IMR-90 (cell line): Measurements from ENCODE around the gene GPC5. TPM values are rescaled to one million over a fixed set of nuclear protein-coding genes. Genes with fewer than 3 reads are reported as not detected.

Experiments used
- ATAC-seq: fragments of 200-7000 bp; cut with Tn5 transposase; 2 replicates; pipeline ENCODE4 v1.9.1; 2020; ENCODE audit warnings: low read depth, mild to moderate bottlenecking, moderate library complexity
- BruUV-seq: library from RNA; stranded (reverse); fragments of 400-500 nt; replicated peaks from 2 replicates; lab custom pipeline; 2021; lab: Mats Ljungman, UMichigan
- CTCF ChIA-PET: fragments of 300-600 bp; formaldehyde crosslinking; extraction: SDS; loops from one replicate; lab custom pipeline; 2021; ENCODE audit warnings: antibody characterized with exemption; lab: Yijun Ruan, JAX
- POLR2A ChIA-PET: fragments of 300-600 bp; sonication (Branson Sonifier 250); formaldehyde crosslinking; loops from one replicate; lab custom pipeline; 2022; ENCODE audit warnings: antibody characterized with exemption; ENCODE audit not compliant: unreplicated experiment; lab: Charles Lee
- DNase-seq: peaks from one replicate; pipeline ENCODE4 v3.0.0; 2013
- H2AFZ ChIP-seq: replicated peaks from 2 replicates; pipeline ENCODE3; 2013; ENCODE audit warnings: low read length, mild to moderate bottlenecking; ENCODE audit not compliant: poor library complexity
- H2AK5ac ChIP-seq: 2 replicates; pipeline ENCODE4 v1.6.1; 2013; ENCODE audit warnings: low read depth, low read length, inconsistent platforms
- H2AK9ac ChIP-seq: replicated peaks from 2 replicates; pipeline ENCODE3; 2013; ENCODE audit warnings: mild to moderate bottlenecking, low read depth, low read length, moderate library complexity; ENCODE audit not compliant: poor library complexity
- H2BK120ac ChIP-seq: 2 replicates; pipeline ENCODE4 v1.6.1; 2013; ENCODE audit warnings: low read depth, low read length, inconsistent platforms
- H2BK15ac ChIP-seq: 3 replicates; pipeline ENCODE4 v1.6.1; 2013; ENCODE audit warnings: low read depth, low read length, inconsistent platforms
- H2BK20ac ChIP-seq: 2 replicates; pipeline ENCODE4 v1.6.1; 2013; ENCODE audit warnings: low read depth, mild to moderate bottlenecking, inconsistent platforms, low read length, moderate library complexity
- H2BK5ac ChIP-seq: 2 replicates; pipeline ENCODE4 v1.6.1; 2013; ENCODE audit warnings: mild to moderate bottlenecking, low read depth, low read length, inconsistent platforms; ENCODE audit not compliant: poor library complexity, severe bottlenecking
- H3K14ac ChIP-seq: replicated peaks from 2 replicates; pipeline ENCODE4 v1.6.1; 2013; ENCODE audit warnings: low read depth, low read length, inconsistent platforms
- H3K18ac ChIP-seq: 2 replicates; pipeline ENCODE4 v1.6.1; 2013; ENCODE audit warnings: low read depth, low read length, control low read depth
- H3K23ac ChIP-seq: 2 replicates; pipeline ENCODE4 v1.6.1; 2013; ENCODE audit warnings: low read depth, low read length, inconsistent platforms
- H3K27ac ChIP-seq: 2 replicates; pipeline ENCODE4 v1.5.1; 2013; ENCODE audit warnings: mild to moderate bottlenecking, control low read depth, low read length; ENCODE audit not compliant: insufficient read depth
- H3K27me3 ChIP-seq: 2 replicates; pipeline ENCODE4 v1.6.1; 2013; ENCODE audit warnings: low read length; ENCODE audit not compliant: control insufficient read depth, insufficient read depth
- H3K36me3 ChIP-seq: 2 replicates; pipeline ENCODE4 v1.6.1; 2013; ENCODE audit warnings: low read length, mixed read lengths; ENCODE audit not compliant: control insufficient read depth, insufficient read depth
- H3K4ac ChIP-seq: 2 replicates; pipeline ENCODE4 v1.6.1; 2013; ENCODE audit warnings: low read depth, low read length, inconsistent platforms
- H3K4me1 ChIP-seq: 2 replicates; pipeline ENCODE4 v1.6.1; 2013; ENCODE audit warnings: low read length, mixed read lengths; ENCODE audit not compliant: control insufficient read depth, insufficient read depth
- H3K4me2 ChIP-seq: 2 replicates; pipeline ENCODE4 v1.6.1; 2013; ENCODE audit warnings: low read depth, mild to moderate bottlenecking, control low read depth, low read length, moderate library complexity
- H3K4me3 ChIP-seq: 2 replicates; pipeline ENCODE4 v1.5.1; 2013; ENCODE audit warnings: low read depth, mild to moderate bottlenecking, control low read depth, low read length, moderate library complexity; ENCODE audit not compliant: insufficient read depth
- H3K56ac ChIP-seq: 2 replicates; pipeline ENCODE4 v1.6.1; 2013; ENCODE audit warnings: low read length, inconsistent platforms; ENCODE audit not compliant: insufficient read depth; ENCODE audit errors: extremely low read depth
- H3K79me1 ChIP-seq, 2 experiments: 2 replicates each; pipeline ENCODE4 v1.6.1; 2013; ENCODE audit warnings: low read length in 2 of 2, inconsistent platforms in 1 of 2, low read depth in 1 of 2
- H3K9ac ChIP-seq: 2 replicates; pipeline ENCODE4 v1.6.1; 2013; ENCODE audit warnings: low read depth, low read length, control low read depth
- H3K9me1 ChIP-seq: 2 replicates; pipeline ENCODE4 v1.6.1; 2013; ENCODE audit warnings: low read length, inconsistent platforms; ENCODE audit not compliant: insufficient read depth
- H3K9me3 ChIP-seq: 2 replicates; pipeline ENCODE4 v1.6.1; 2013; ENCODE audit warnings: low read length; ENCODE audit not compliant: control insufficient read depth, insufficient read depth
- H4K20me1 ChIP-seq: 2 replicates; pipeline ENCODE4 v1.6.1; 2013; ENCODE audit warnings: low read length, inconsistent platforms; ENCODE audit not compliant: insufficient read depth
- H4K5ac ChIP-seq: 2 replicates; pipeline ENCODE4 v1.6.1; 2013; ENCODE audit warnings: mild to moderate bottlenecking, low read depth, low read length, control low read depth
- H4K8ac ChIP-seq, 2 experiments: 2 replicates each; pipeline ENCODE4 v1.6.1; 2013; ENCODE audit warnings: low read depth in 2 of 2, low read length in 2 of 2, control low read depth in 1 of 2, inconsistent platforms in 1 of 2
- H4K91ac ChIP-seq: 2 replicates; pipeline ENCODE4 v1.6.1; 2013; ENCODE audit warnings: low read depth, low read length, inconsistent platforms; ENCODE audit not compliant: insufficient read depth
- BHLHE40 ChIP-seq: fragments of 150-350 bp; IDR thresholded peaks from 2 replicates; pipeline ENCODE4 v1.6.1; 2016; ENCODE audit warnings: mild to moderate bottlenecking, low read depth, low read length
- CEBPB ChIP-seq: IDR thresholded peaks from 2 replicates; pipeline ENCODE4 v1.6.1; 2012; ENCODE audit warnings: low read depth, low read length, improper control_type of control experiment
- CHD1 ChIP-seq: IDR thresholded peaks from 2 replicates; pipeline ENCODE4 v1.6.1; 2012; ENCODE audit warnings: low read depth, low read length, improper control_type of control experiment
- FOS ChIP-seq: fragments of 150-350 bp; IDR thresholded peaks from 2 replicates; pipeline ENCODE4 v1.6.1; 2016; ENCODE audit warnings: low read depth, low read length
- MAFK ChIP-seq: IDR thresholded peaks from 2 replicates; pipeline ENCODE4 v1.6.1; 2012; ENCODE audit warnings: low read depth, low read length, improper control_type of control experiment
- MAZ ChIP-seq: IDR thresholded peaks from 2 replicates; pipeline ENCODE4 v1.6.1; 2012; ENCODE audit warnings: low read depth, mild to moderate bottlenecking, low read length, improper control_type of control experiment, moderate library complexity, borderline replicate concordance
- MXI1 ChIP-seq: IDR thresholded peaks from 2 replicates; pipeline ENCODE4 v1.6.1; 2012; ENCODE audit warnings: low read depth, mild to moderate bottlenecking, low read length, moderate library complexity, borderline replicate concordance
- NFE2L2 ChIP-seq: fragments of 150-350 bp; IDR thresholded peaks from 2 replicates; pipeline ENCODE4 v1.6.1; 2016; ENCODE audit warnings: low read depth, mild to moderate bottlenecking, low read length
- POLR2A ChIP-seq: IDR thresholded peaks from 2 replicates; pipeline ENCODE4 v1.6.1; 2012; ENCODE audit warnings: mild to moderate bottlenecking, low read depth, low read length
- RAD21 ChIP-seq: IDR thresholded peaks from 2 replicates; pipeline ENCODE4 v1.6.1; 2012; ENCODE audit warnings: low read length, improper control_type of control experiment
- RCOR1 ChIP-seq: IDR thresholded peaks from 2 replicates; pipeline ENCODE4 v1.6.1; 2012; ENCODE audit warnings: mild to moderate bottlenecking, low read length, improper control_type of control experiment; ENCODE audit not compliant: insufficient replicate concordance
- RFX5 ChIP-seq: IDR thresholded peaks from 2 replicates; pipeline ENCODE4 v1.8.0; 2012; ENCODE audit warnings: low read depth, mild to moderate bottlenecking, low read length, moderate library complexity
- SMC3 ChIP-seq: fragments of 150-350 bp; IDR thresholded peaks from 2 replicates; pipeline ENCODE4 v1.6.1; 2016; ENCODE audit warnings: low read depth, mild to moderate bottlenecking, antibody characterized with exemption, low read length, moderate library complexity
- WGBS, 2 experiments: methylation state at CpG; one replicate each; pipeline versions ENCODE4 v1.1.5 to v1.1.7; 2013; ENCODE audit warnings: missing lambda C conversion rate in 2 of 2; ENCODE audit not compliant: insufficient read length in 1 of 2; ENCODE audit errors: extremely low coverage in 2 of 2; 5-methylcytosine and 5-hydroxymethylcytosine counted together
- dilution Hi-C: fragments of 300-500 bp; cut with HindIII; formaldehyde crosslinking; loops from one replicate; pipeline ENCODE4 v1.14.3; 2018; ENCODE audit warnings: low sequenced_read_pairs; ENCODE audit not compliant: unreplicated experiment
- in situ Hi-C: fragments of 300-500 bp; cut with MboI; formaldehyde crosslinking; loops from 3 replicates; pipeline ENCODE4 v1.14.3; 2019; ENCODE audit warnings: low sequenced_read_pairs, inconsistent platforms, mixed read lengths
- intact Hi-C: fragments of 100-400 bp; cut with micrococcal nuclease; formaldehyde crosslinking; loops from 2 replicates; pipeline ENCODE4 v1.10.0; 2022
- polyA plus RNA-seq, 3 experiments: library from polyadenylated mRNA; depleted of rRNA; stranded (reverse); fragments of >200 nt; gene quantifications; 2 replicates each; pipeline ENCODE4 v1.2.3, GENCODE V29; 2012; ENCODE audit warnings: low replicate concordance in 1 of 3
- total RNA-seq: library from RNA; depleted of rRNA; stranded (reverse); fragments of >200 nt; gene quantifications from 2 replicates; pipeline ENCODE4 v1.2.3, GENCODE V29; 2012
- TF ChIP-seq, protein P1 (sequence below): fragments of 150-350 bp; IDR thresholded peaks from 2 replicates; pipeline ENCODE4 v1.6.1; 2017; ENCODE audit warnings: mild to moderate bottlenecking, antibody characterized with exemption, low read length, low read depth
- TF ChIP-seq, protein P2 (sequence below): fragments of 150-350 bp; IDR thresholded peaks from 2 replicates; pipeline ENCODE4 v1.6.1; 2016; ENCODE audit warnings: low read depth, mild to moderate bottlenecking, low read length, moderate library complexity, borderline replicate concordance
- TF ChIP-seq, protein P3 (sequence below): conservative IDR thresholded peaks from 2 replicates; pipeline ENCODE4 v1.5.1; 2012; ENCODE audit warnings: mild to moderate bottlenecking, low read depth, low read length, improper control_type of control experiment

GPC5 gene
- total and polyA plus RNA-seq, 2 of the 4 experiments (the other 2 are of a cell fraction): 0.94 to 1.8 TPM

DNA sequence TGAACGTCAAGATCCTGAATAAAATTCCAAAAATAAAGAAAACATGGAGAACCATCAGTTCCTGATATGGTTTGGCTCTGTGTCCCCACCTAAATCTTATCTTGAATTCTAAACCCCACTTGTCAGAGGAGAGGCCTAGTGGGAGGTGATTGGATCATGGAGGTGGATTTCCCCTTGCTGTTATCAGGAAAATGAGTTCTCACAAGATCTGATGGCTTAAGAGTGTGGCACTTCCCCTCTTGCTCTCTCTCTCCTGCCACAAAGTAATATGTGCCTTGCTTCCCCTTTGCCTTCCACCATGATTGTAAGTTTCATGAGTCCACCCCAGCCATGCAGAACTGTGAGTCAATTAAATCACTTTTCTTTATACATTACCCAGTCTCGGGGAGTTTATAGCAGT is 827.4 kb downstream of the GPC5 start:
- dilution Hi-C loops (no loop called here), intact Hi-C loops (no loop called here), in situ Hi-C loops (no loop called here)
- H2BK5ac ChIP-seq: no peak overlapping the region
- H3K36me3 ChIP-seq: no peaks in the 10 kb centered on the region
- no peak overlapping the region for H2AK5ac ChIP-seq
- H3K4me3 ChIP-seq: no peak overlapping the region
- H3K9me1 ChIP-seq: no peaks in the 10 kb centered on the region
- no peak overlapping the region for H2BK120ac ChIP-seq
- no peak overlapping the region for H2BK15ac ChIP-seq
- POLR2A ChIA-PET: no interaction called here
- H3K23ac ChIP-seq: no peak overlapping the region
- no peak overlapping the region for H3K4me2 ChIP-seq
- no peaks in the 10 kb centered on the region for H3K79me1 ChIP-seq
- H3K9ac ChIP-seq: no peak overlapping the region
- no peaks in the 10 kb centered on the region for H3K9me3 ChIP-seq
- no peak overlapping the region for H4K91ac ChIP-seq
- no peak overlapping the region for H2AFZ ChIP-seq
- no peaks in the 10 kb centered on the region for H3K27me3 ChIP-seq
- no CpG with 5 or more reads among the region's 2 CpGs for WGBS, 2 experiments
- H4K5ac ChIP-seq: no peak overlapping the region
- H3K18ac ChIP-seq: no peak overlapping the region
- H3K27ac ChIP-seq: no peak overlapping the region
- no peak overlapping the region for H2AK9ac ChIP-seq
- no peak overlapping the region for H2BK20ac ChIP-seq
- no peaks in the 10 kb centered on the region for H3K4me1 ChIP-seq
- CTCF ChIA-PET: interaction anchor here (0.6 kb wide), 1 partner anchor 77 kb away, joined by 5 read pairs; no protein-coding TSS in a partner anchor
- DNase-seq: no peak
- H3K56ac ChIP-seq: no peak overlapping the region
- H4K8ac ChIP-seq: no peak overlapping the region
- no peak for TF ChIP-seq RCOR1
- TF ChIP-seq MAZ: no peak
- TF ChIP-seq, protein P1, sequence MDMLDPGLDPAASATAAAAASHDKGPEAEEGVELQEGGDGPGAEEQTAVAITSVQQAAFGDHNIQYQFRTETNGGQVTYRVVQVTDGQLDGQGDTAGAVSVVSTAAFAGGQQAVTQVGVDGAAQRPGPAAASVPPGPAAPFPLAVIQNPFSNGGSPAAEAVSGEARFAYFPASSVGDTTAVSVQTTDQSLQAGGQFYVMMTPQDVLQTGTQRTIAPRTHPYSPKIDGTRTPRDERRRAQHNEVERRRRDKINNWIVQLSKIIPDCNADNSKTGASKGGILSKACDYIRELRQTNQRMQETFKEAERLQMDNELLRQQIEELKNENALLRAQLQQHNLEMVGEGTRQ: no peak
- no peak for TF ChIP-seq FOS
- TF ChIP-seq, protein P2, sequence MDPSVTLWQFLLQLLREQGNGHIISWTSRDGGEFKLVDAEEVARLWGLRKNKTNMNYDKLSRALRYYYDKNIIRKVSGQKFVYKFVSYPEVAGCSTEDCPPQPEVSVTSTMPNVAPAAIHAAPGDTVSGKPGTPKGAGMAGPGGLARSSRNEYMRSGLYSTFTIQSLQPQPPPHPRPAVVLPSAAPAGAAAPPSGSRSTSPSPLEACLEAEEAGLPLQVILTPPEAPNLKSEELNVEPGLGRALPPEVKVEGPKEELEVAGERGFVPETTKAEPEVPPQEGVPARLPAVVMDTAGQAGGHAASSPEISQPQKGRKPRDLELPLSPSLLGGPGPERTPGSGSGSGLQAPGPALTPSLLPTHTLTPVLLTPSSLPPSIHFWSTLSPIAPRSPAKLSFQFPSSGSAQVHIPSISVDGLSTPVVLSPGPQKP: no peak
- TF ChIP-seq SMC3: no peak
- TF ChIP-seq RFX5: no peak
- TF ChIP-seq CEBPB: no peak
- TF ChIP-seq POLR2A: no peak
- TF ChIP-seq, protein P3, sequence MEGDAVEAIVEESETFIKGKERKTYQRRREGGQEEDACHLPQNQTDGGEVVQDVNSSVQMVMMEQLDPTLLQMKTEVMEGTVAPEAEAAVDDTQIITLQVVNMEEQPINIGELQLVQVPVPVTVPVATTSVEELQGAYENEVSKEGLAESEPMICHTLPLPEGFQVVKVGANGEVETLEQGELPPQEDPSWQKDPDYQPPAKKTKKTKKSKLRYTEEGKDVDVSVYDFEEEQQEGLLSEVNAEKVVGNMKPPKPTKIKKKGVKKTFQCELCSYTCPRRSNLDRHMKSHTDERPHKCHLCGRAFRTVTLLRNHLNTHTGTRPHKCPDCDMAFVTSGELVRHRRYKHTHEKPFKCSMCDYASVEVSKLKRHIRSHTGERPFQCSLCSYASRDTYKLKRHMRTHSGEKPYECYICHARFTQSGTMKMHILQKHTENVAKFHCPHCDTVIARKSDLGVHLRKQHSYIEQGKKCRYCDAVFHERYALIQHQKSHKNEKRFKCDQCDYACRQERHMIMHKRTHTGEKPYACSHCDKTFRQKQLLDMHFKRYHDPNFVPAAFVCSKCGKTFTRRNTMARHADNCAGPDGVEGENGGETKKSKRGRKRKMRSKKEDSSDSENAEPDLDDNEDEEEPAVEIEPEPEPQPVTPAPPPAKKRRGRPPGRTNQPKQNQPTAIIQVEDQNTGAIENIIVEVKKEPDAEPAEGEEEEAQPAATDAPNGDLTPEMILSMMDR: no peak
- no peak for TF ChIP-seq NFE2L2
- TF ChIP-seq MAFK: no peak
- TF ChIP-seq CHD1: no peak
- TF ChIP-seq RAD21: no peak
- no peak for TF ChIP-seq BHLHE40
- no peak for TF ChIP-seq MXI1
- no peaks in the 10 kb centered on the region for H4K20me1 ChIP-seq
- BruUV-seq: no TSS peak
- ATAC-seq: no peak
- H3K4ac ChIP-seq: no peak overlapping the region
- no peak overlapping the region for H3K14ac ChIP-seq
